ENCODE measurements around the gene SLC39A1. TPM values are rescaled to one million over a fixed set of nuclear protein-coding genes. Genes with fewer than 3 reads are reported as not detected.

Gene SLC39A1
- total RNA-seq, 1 experiment from 2014 or later = 124 TPM

DNA sequence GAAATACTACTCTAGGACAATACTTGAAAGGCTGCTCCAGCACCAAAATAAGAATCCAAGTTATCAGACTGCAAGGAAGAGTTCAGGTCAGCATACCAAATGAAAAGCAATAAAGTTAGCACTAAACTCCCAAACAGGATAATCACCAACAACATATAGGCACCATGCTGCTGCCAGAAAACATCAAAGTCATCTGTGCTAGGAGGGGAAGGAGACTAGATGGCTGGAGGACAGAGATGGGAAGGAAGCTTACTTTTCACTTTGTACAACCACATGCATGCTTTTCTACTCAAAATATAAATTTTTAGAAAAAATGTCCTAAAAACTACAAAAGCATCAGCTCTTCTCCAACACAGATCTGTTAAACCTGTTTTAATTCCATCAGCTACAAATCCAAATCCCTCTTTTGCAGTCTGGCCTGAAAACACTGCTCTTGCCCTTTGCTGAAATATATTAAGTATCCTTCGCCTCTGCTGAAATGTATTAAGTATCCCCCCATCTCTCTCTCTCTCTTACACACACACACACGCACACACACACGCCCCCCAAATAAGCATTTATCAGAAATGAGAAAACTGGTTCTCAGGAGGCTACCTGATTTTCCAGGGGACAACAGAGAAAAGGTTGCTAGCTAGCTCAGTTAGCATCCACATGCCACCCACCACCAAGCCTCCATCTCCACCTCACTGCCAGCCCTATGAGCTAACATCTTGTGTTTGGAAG is 42.1 kb downstream of the SLC39A1 start:
- no peaks in the 10 kb centered on the region for H3K9me3 Mint-ChIP-seq (ENCODE audit: unreplicated experiment)
- peak overlapping the region; percentile 74 for H3K27ac Mint-ChIP-seq (ENCODE audit: low read depth, unreplicated experiment)
- CTCF ChIA-PET = interaction anchor here (0.6 to 5.6 kb wide), 21 partner anchors 9 to 244 kb away, joined by 3 to 41 read pairs (median 5); partner anchors contain the start of genes CREB3L4, DENND4B and RAB13
- no peaks in the 10 kb centered on the region for H3K27me3 Mint-ChIP-seq (ENCODE audit: insufficient read depth, unreplicated experiment)
- TF ChIP-seq, protein P1, sequence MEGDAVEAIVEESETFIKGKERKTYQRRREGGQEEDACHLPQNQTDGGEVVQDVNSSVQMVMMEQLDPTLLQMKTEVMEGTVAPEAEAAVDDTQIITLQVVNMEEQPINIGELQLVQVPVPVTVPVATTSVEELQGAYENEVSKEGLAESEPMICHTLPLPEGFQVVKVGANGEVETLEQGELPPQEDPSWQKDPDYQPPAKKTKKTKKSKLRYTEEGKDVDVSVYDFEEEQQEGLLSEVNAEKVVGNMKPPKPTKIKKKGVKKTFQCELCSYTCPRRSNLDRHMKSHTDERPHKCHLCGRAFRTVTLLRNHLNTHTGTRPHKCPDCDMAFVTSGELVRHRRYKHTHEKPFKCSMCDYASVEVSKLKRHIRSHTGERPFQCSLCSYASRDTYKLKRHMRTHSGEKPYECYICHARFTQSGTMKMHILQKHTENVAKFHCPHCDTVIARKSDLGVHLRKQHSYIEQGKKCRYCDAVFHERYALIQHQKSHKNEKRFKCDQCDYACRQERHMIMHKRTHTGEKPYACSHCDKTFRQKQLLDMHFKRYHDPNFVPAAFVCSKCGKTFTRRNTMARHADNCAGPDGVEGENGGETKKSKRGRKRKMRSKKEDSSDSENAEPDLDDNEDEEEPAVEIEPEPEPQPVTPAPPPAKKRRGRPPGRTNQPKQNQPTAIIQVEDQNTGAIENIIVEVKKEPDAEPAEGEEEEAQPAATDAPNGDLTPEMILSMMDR (IDR thresholded peaks at IDR 0.05; ENCODE audit: unreplicated experiment) = no peak
- DNase-seq (ENCODE audit: unreplicated experiment) = no peak
- H3K4me3 Mint-ChIP-seq (ENCODE audit: unreplicated experiment) = peak overlapping the region; percentile 74
- POLR2A ChIA-PET = interaction anchor here (0.6 to 7.8 kb wide), 28 partner anchors 8 to 358 kb away, joined by 3 to 117 read pairs (median 5); partner anchors contain the start of genes CREB3L4, CRTC2, DENND4B and JTB
- peaks cover 45% of the 10 kb centered on the region for H3K4me1 Mint-ChIP-seq (ENCODE audit: insufficient read depth, unreplicated experiment)
- intact Hi-C loops (cut with micrococcal nuclease) = no loop called here
- BruUV-seq (replicated peaks) = no TSS peak
- peaks cover 18% of the 10 kb centered on the region for H3K36me3 Mint-ChIP-seq (ENCODE audit: insufficient read depth, unreplicated experiment)

GRCh38 chr1:153919876-153920852 is 43.2 kb downstream of the SLC39A1 start:
- H3K27me3 Mint-ChIP-seq (ENCODE audit: insufficient read depth, unreplicated experiment) = no peaks in the 10 kb centered on the region
- BruUV-seq (replicated peaks) = no TSS peak
- peaks cover 21% of the 10 kb centered on the region for H3K36me3 Mint-ChIP-seq (ENCODE audit: insufficient read depth, unreplicated experiment)
- peaks cover 47% of the 10 kb centered on the region for H3K4me1 Mint-ChIP-seq (ENCODE audit: insufficient read depth, unreplicated experiment)
- CTCF ChIA-PET = interaction anchor here (0.6 to 5.6 kb wide), 37 partner anchors 9 to 286 kb away, joined by 3 to 41 read pairs (median 4); partner anchors contain the start of genes CHTOP, CREB3L4, DENND4B and RAB13
- peak overlapping the region; percentile 74 for H3K4me3 Mint-ChIP-seq (ENCODE audit: unreplicated experiment)
- intact Hi-C loops (cut with micrococcal nuclease) = loop anchor here (1.0 kb wide), 1 partner anchor 99 kb away; no protein-coding TSS in a partner anchor
- no peaks in the 10 kb centered on the region for H3K9me3 Mint-ChIP-seq (ENCODE audit: unreplicated experiment)
- TF ChIP-seq, protein P1 (IDR thresholded peaks at IDR 0.05; ENCODE audit: unreplicated experiment) = no peak
- H3K27ac Mint-ChIP-seq (ENCODE audit: low read depth, unreplicated experiment) = peak overlapping the region; percentile 74
- peak; percentile 21 for DNase-seq (ENCODE audit: unreplicated experiment)
- POLR2A ChIA-PET = interaction anchor here (0.6 to 7.8 kb wide), 22 partner anchors 10 to 302 kb away, joined by 3 to 117 read pairs (median 5); partner anchors contain the start of genes CREB3L4, CRTC2, DENND4B and JTB

DNA sequence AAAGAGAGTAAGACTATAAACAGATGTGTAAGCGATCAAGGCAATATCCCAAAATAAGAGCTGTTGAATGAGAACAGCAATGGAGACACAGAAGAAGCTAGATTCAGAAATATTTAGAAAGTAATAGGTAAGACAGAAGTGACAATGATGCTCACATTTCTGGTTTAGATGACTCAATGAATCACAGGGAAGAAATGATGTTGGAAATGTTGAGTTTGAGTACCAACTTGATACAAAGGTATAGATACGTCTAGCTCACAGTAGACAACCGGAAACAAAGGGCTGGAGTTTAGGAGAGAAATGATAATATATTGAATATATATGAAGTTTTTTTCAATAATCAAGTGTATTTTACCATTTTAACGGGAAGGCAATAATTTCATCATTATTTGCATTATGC is 47.0 kb downstream of the SLC39A1 start:
- Mint-ChIP-seq H3K27me3 (ENCODE audit: insufficient read depth, unreplicated experiment) (no peaks in the 10 kb centered on the region), H3K27ac (ENCODE audit: low read depth, unreplicated experiment) (no peak overlapping the region), H3K9me3 (ENCODE audit: unreplicated experiment) (no peaks in the 10 kb centered on the region), H3K4me3 (ENCODE audit: unreplicated experiment) (no peak overlapping the region), H3K36me3 (ENCODE audit: insufficient read depth, unreplicated experiment) (peaks cover 36% of the 10 kb centered on the region), H3K4me1 (ENCODE audit: insufficient read depth, unreplicated experiment) (peaks cover 43% of the 10 kb centered on the region)
- no TSS peak for BruUV-seq (replicated peaks)
- intact Hi-C loops (cut with micrococcal nuclease) = no loop called here
- ChIA-PET POLR2A (no interaction called here), CTCF (interaction anchor here (0.6 to 0.8 kb wide), 3 partner anchors 18 to 467 kb away, joined by 3 read pairs; partner anchors contain the start of gene RAB13)
- TF ChIP-seq, protein P1 (IDR thresholded peaks at IDR 0.05; ENCODE audit: unreplicated experiment) = no peak
- DNase-seq (ENCODE audit: unreplicated experiment) = no peak
